ENCODE data around the gene SH3PXD2A. TPM values are rescaled to one million over a fixed set of nuclear protein-coding genes. Genes with fewer than 3 reads are reported as not detected.

Gene SH3PXD2A
- total RNA-seq, 1 donor from 2014 or later, result 67.3 TPM

DNA sequence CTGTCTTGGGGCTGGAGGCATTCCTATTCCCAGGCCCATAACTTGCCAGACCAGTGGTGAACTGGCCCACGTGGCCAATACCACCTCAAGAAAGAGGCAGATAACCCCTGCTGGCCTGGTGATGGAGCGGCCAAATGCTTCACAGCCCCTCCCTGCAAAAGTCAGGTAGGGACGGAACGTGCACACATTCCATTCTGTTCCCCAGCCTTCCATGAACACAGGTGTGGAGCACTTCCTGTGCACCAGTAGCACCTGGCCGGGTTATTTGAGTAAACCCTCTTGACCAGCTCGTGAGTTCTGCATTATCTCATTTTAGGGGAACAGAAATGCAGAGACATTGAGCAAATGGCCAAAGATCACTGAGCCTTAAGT is 134.4 kb downstream of the SH3PXD2A start:
- DNase-seq, result no peak

DNA sequence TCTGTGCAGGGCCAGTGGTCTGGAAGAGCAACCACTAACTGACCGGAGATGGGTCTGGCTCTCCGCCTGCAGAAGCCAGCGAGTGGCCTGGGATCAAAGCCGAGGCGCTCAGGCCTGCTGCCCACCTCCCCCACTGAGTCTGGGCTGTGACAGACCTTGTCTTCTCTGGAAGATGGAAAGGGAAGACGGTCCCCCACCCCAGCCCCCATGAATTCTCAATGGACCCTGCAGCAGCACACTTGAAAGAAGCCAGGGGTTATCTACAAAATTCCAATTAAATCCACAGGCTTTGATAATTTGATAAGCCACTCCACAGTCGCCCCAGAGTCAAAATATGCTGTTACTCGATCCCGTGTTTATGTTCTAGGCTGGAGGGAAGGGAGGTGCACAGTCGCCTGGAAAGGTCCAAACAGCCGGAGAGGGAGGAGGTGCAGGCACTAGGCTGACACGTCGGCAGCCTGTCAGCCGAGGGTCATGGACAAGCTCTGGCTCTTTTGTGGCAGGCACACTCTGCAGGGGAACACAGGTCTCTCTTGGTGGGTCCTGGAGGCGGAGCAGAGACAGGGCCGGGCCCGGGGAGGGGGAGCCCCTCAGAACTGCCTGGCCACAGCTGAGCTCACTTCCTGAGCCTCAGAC is 134.9 kb downstream of the SH3PXD2A start:
- DNase-seq, result peak; percentile 39

DNA sequence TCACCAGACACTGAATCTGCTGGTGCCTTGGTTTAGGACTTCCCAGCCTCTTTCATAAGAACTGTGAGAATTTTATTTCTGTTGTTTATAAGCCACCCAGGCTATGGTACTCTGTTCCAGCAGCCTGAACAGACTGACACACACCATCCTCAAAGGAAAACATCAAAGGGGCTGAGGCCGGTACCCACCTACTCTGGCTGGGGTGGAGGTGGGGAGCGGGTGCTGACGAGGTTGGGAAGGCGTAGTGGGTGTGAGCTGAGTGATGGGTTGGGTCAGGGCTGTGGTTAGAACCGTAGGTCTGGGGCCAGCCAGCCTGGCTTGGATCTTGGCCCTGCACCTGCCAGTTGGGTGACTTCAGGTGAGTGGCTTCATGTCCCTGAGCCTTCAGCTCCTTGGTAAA is 136.3 kb downstream of the SH3PXD2A start:
- no peak for DNase-seq

DNA sequence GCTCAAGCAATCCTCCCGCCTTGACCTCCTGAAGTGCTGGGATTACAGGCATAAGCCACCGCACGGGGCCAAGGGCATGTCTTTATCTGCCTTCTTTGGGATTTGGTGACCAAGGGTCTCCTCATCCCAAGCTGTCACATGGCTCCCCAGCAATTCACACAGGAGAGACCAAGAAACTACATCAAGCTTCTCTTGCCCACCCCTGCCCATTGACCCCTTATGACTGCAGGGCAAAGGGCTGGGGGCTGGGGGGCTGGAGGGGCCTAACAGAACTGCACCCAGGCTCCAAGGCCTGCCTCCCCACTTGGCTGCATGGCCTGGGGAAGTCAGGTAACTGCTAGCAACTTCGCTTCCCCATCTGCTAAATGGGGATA is 137.1 kb downstream of the SH3PXD2A start:
- DNase-seq, result no peak

DNA sequence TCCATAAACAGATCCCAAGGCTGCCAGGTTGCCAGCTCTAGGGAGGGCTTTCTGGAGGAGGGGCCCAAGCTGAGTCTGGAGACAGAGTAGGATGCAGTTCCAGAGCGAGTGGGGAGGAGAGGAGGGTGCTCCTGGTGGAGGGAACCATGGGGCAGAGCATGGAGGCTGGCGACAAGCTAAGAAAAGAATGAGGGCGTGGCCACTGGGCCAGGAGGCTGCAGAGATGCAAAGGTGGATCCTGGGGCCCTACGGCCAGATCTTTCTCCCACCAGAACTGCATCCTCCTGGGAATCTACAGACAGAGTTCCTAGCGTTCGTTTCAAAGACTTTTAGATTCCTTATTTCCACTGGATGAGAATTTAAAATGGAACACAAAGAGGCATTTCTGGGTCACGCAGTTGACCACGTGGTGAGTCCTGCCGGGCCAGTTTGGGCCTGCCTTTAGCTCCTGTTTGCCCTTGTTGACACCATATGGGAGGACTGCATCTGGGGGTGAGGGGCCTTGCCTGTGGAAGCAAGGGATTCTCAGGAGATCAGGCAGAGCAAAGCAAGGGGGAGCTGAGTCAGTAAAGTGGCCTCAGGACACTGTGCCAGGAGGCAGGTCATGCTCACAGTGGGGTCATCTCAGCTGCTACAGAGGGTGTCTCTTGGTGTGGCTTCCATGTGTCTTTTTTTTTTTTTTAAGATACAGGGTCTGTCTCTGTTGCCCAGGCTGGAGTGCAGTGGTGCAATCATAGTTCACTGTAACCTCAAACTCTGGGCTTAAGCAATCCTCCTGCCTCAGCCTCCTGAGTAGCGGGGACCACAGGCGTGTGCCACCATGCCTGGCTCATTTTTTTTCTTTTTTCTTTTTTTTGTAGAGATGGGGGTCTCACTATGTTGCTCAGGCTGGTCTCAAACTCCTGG is 137.8 kb downstream of the SH3PXD2A start:
- no peak for DNase-seq

DNA sequence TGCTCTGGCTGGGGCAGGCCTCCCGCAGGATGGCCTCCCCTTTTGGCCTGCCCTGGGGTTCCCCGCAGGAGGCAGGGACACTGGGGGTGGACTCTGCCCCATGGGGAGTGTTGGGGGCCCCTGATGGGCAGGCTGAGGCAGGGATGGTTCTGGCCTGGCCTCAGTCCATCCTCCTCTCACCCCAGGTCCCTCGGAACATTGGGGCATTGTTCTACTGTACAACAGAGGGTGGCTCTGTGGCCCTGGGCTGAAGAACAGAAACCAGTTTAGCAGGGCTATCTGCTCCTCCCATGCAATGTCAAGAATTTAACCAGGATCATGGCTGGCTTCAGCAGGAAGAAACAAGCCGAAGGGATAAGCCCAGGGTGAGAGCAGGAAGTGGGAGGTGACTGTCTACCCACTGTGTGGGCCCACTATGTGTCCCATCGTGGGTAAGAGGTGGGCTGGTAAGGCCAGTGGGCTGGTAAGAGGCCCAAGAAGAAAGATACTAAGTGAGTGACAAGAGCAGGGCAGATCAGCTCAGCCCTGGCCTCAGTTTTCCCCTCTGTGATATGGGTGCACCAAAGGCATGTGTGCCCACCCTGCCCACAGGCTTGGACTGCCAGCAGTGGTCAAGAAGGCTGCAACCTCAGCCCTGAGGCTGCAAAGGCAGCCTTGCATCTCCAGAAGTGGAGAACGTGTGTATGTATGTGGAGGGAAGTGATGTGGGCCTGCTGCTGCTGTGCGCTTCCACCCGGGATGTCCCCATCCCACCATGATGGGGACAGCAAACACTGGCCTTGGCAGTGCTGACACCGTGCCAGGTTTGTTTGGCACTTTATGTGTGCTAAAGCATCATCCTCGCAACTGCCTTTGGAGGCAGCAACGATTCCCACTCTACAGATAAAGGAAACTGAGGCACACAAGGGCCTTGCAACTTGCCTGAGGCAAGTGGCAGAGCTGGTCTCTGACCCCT is 138.9 kb downstream of the SH3PXD2A start:
- DNase-seq, result peak; percentile 54

DNA sequence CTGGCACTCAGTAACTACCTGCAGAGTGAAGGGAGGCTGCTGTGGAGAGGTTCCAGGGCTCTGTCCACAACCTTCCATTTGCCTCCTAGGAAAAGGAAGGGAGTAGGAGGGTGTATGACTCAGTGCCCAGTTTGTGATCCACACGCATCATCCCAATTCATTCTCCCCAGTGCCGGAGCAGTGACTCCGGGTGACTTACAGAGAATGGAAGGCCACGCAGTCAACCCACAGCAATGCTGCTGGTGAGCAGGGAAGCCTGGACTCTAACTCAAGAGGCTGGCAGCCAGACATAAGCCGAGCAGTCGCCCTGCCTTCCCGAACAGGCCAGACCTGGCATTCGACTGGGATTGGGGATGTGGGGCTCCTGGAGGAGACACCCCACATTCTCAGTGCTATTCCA is 139.9 kb downstream of the SH3PXD2A start:
- DNase-seq, result no peak

DNA sequence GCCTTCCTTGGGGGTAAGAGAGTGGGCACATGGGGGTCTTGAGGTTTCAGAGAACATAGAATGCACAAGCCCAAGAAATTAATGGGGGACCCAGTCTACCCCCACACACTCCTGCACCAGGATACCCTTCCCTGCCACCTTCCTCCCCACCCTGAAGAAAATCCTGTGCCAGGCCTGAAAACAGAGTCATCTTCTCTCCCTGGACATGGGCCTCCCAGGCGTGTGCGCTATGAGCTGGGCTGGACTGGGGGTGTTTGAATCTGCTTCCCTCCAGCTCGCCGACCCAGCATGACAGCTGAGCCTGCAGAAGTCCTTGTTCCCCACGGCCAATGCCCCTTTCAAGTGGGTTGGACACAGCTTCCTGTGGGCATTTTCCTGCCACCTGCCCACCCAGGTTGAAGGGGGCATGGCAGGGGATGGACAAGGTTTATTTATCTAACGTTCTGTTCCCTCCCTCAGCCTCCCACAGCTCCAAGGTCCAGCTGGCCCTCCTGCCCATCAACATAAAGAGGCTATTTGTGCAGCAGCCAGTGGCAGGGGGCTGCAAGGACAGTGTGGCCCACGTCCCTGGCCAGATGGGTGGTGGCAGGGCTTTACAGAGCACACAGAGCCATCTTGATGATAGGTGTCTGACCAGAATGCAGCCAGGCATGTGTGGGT is 141.0 kb downstream of the SH3PXD2A start:
- DNase-seq, result no peak

DNA sequence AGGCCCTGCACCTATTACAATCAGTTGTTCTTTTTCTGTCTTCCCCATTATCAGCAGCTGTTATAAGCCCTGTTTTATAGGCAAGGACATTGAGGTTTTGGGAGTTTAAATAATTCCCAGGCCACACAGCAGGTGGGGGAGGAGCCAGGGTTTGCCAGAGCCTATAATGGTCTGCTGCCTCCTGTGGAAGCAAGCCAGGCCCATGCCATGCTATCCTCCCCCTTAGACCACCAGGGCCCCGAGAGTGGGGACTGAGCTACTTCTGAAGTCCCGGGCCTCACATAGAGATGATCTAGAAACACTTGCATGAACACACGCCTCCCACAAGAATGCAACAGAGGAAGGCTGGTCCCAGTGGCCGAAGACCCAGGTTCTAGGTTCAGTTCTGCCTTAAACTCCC is 141.7 kb downstream of the SH3PXD2A start:
- DNase-seq, result no peak

DNA sequence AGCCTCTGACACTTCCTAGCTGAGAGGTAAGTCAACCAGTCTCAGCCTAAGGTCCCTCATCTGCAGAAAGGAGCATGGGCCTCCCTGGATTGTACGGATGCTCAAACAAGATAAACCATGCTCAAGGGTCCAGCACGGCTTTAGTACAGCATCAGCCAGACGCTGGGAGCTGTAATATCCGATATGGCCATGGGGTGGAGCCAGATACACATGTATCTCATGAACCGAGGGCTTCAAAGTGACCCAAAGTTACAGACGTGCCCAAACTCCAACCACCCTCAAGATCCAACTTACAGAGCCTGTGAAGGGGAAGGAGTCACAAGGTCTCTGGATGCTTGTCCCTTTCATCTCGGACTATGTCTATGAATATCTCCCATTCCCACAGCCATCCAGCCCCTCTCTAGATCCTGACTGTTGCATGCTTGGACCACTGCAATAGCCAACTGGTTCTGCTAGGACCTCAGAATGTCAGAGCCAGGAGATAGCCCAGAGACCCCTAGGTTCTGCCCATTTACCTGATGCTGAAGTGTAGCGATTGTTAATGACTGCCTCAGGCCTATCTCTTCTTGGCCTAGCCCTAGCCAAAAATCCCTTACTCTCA is 142.4 kb downstream of the SH3PXD2A start:
- DNase-seq, result peak; percentile 92

DNA sequence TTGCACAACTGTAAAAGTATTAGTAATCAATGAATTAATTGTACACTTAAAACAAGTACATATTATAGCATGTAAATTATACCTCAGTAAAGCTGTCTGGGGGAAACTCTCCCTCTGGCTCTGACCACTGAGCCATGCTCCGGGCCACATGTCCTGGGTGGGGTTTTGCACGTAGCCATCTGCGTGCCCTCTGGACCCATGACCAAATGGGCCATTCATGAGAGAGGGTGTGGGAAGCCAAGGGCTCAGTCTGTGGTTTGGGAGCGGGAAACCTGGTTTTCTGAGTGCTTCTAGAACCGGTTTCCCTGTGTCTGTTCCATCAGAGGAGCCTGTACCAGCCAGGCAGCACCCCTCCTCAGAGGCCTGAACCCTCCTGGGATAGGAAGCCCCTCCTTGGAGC is 143.2 kb downstream of the SH3PXD2A start:
- no peak for DNase-seq

DNA sequence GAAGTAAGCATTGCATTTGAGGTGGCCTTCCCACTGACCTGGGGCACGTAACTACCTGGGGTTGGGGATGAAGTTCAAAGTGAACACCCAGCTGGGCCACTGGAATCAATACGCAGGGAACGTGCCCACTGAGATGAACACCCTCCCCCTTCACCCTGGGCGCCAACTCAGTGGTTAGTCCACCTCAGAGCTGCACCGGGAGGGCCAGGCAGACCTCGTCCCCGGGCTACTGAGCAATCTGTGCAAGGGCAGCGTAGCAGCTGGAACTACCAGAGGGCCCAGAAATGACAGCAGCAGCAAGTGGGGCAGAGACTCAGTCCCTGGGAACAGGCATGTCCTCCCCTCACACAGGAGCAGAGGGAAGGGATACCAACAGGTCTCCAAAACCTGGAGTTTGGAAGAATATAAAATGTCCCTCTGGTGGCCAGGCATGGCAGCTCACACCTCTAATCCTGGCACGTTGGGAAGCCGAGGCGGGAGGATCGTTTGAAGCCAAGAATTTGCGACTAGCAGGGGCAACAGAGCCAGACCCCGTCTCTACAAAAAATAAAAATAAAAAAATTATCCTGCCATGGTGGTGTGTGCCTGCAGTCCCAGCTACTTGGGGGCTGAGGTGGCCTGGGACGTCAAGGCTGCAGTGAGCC is 143.9 kb downstream of the SH3PXD2A start:
- no peak for DNase-seq

DNA sequence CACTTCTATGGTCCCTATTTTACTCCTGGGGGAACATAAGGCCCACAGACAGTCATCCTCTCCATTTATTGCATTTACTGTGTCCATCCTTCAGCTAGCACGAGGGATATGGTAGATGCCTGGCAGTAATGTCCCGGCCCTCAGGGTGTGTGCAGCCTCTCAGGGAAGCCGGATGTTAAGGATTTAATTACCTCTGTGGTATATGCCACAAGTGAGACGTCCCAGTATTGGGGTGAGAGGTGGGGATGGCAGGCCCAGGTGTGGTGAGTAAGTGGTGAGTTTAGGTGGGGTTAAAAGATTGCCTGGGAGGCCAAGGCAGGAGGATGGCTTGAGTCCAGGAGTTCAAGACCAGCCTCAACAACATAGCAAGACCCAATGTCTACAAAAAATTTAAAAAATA is 144.9 kb downstream of the SH3PXD2A start:
- DNase-seq, result no peak

DNA sequence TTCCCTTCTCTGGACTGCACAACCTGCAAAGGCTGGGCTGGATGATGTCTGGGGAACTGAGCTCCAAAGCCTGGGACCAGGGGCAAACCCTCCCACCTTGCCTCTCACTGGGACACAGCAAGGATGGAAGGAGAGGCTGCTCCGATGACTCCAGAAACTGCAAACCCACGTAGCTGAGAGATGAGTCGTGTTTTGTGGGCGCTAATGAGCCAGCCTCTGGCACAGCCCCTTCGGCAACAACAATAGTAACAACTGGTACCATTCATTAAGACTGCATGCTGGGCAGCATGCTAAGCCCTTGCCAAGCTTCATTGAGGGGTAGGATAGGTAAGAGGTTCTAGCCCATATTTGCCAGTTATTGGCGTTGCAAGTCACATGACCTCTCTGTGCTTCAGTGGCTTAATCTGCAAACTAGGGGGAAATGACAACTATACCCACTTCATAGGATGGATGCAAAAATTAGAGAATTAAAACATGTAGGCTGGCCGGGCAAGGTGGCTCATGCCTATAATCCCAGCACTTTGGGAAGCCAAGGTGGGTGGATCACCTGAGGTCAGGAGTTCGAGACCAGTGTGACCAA is 145.9 kb downstream of the SH3PXD2A start:
- DNase-seq, result no peak

DNA sequence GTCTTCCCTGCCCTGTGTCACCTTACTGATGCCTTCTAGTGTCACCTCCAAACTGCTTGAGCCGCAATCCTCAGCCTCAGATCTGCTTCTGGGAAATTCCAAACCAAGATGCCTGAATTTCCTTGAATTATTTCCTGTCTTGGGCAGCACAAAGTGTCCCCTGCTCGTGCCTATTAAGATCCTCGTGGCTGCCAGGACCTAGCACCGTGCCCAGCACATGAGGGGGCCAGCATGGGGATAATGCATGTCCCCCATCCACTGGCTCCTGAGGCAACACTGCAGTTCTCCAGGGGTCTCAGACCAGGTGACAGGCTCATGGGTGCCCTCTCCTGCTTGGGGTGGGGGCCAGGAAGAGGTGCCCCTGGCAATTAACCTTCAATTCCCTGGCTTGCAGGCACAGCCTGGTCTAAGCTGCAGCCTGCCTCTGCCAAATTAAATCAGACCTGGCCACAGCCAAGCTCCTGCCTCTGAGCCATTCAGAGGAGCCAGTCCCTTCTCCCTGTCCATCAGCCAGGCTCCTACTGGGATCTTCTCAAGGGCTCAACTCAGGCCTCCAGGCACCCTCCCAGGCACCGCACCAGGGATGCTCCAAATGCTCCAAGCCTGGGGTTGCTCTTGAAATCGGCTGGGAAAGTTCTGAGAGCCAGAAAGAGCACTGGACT is 146.6 kb downstream of the SH3PXD2A start:
- no peak for DNase-seq

DNA sequence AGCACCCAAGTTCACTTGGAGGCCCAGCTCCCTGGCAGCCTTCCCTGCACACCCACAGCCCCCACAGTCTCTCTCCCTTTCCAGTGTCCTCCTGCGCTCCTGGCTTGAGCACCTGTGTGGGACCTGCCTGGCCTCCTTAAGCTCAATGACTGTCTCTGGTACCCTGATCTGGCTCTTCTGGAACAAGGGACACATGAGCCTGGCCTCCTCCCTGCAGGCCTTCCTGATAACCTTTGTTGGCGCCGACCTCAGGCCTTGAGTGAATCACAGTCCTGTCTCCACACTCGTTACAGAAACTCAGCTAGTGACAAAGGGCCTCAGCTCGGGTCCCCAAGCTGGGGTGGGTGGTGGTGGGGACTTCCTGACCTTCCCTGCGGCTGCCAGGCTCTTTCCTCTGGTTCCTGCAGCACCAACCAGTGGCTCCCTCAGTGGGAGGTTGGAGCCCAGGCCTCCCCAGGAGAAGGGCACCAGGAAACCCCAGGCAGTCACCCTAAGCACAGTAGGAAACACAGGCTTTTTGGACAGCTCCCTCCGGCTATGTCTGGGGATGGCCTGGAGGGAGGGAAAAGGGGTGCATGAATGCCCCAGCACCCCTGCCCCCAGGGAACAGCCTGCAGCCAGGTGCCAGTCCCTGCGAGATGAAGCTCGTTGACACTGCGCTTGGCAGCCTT is 147.3 kb downstream of the SH3PXD2A start:
- no peak for DNase-seq

DNA sequence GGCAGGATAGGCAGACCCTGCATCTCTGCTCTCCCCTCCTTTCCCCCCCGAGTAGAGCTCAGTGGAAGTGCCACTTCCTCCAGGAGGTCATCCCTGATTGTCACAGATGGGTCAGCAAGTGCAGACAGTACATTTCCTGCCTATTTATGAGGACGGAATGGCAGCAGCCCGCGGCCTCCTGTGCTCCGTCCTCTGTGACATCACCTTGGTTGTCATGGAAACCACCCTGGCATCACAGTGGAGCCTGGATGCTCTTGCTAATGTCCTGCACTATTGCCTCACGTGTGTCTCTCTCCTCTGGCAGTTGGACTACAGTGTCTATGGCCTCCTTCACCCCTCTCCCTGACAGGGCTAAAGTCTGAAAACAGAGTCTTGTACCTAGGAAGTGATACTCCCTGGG is 148.6 kb downstream of the SH3PXD2A start:
- no peak for DNase-seq

DNA sequence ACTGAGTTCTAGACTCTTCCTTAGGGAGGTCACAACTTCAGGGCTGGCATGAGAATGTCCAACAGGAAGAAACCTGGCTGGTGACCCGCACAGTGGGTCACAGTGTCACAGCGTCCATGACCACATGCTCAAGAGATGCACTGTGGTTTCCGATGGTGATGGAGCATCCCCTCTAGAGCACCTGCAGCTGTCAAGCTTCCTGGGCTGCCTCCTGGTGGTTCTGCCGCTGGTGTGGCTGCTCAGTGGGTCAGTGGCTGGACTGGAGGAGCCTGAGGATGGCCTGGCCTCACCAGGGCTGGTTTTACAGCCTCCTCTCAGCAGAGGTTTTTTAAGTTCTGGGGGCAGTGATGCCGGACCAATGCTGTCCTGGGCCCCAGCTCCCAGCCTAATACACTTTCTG is 149.3 kb downstream of the SH3PXD2A start:
- DNase-seq, result no peak
